Measurements from ENCODE around the gene HK3.

DNA sequence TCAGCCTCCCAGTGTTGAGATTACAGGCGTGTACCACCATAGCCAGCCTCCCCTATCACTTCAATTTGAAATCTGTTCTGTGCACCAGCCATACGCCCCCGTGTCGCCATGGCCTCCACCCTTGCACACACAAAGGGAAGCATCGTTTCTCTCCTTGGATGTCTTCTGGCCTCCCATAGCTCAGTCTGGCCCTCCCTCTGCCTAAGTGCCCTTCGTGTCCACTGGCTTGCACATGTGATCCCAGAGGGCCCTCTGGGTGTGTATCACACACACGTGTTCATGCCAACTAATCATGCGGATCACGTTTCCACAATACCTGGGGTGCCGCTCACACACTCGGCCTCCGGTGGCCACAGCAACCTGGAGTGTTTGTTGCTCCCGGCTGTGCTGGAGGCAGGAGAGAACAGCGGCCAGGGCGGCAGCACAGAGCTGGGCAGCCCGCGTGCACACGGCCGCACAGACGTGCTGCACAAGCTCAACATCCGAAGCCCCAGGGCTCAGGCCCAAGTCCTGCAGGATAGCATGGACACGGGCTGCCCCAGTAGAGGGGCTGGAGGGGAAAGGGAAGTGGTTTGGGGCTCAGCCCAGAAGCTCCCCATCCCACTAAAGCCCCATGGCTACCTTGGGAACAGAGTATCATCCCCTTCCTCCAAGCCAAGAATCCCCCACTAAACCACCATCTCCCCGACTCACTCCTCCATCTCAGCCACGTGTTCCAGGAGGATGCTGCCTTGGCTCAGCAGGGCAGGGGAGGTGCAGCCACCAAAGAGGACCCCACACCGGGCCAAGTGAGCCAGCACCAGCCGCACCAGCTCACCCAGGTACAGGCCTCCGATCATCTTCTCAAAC, 10.9 kb downstream of the HK3 start:
- TF ChIP-seq, protein P1, sequence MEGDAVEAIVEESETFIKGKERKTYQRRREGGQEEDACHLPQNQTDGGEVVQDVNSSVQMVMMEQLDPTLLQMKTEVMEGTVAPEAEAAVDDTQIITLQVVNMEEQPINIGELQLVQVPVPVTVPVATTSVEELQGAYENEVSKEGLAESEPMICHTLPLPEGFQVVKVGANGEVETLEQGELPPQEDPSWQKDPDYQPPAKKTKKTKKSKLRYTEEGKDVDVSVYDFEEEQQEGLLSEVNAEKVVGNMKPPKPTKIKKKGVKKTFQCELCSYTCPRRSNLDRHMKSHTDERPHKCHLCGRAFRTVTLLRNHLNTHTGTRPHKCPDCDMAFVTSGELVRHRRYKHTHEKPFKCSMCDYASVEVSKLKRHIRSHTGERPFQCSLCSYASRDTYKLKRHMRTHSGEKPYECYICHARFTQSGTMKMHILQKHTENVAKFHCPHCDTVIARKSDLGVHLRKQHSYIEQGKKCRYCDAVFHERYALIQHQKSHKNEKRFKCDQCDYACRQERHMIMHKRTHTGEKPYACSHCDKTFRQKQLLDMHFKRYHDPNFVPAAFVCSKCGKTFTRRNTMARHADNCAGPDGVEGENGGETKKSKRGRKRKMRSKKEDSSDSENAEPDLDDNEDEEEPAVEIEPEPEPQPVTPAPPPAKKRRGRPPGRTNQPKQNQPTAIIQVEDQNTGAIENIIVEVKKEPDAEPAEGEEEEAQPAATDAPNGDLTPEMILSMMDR (IDR thresholded peaks at IDR 0.05): no peak
- no peak for TF ChIP-seq POLR2A (IDR thresholded peaks at IDR 0.05)
